NCI-H774 (cell line): ENCODE data around the gene HERPUD1.

ENCODE experiments used
- DNase-seq: peaks from one replicate; lab custom pipeline; 2025; lab: John Stamatoyannopoulos, UW

Gene HERPUD1

DNA sequence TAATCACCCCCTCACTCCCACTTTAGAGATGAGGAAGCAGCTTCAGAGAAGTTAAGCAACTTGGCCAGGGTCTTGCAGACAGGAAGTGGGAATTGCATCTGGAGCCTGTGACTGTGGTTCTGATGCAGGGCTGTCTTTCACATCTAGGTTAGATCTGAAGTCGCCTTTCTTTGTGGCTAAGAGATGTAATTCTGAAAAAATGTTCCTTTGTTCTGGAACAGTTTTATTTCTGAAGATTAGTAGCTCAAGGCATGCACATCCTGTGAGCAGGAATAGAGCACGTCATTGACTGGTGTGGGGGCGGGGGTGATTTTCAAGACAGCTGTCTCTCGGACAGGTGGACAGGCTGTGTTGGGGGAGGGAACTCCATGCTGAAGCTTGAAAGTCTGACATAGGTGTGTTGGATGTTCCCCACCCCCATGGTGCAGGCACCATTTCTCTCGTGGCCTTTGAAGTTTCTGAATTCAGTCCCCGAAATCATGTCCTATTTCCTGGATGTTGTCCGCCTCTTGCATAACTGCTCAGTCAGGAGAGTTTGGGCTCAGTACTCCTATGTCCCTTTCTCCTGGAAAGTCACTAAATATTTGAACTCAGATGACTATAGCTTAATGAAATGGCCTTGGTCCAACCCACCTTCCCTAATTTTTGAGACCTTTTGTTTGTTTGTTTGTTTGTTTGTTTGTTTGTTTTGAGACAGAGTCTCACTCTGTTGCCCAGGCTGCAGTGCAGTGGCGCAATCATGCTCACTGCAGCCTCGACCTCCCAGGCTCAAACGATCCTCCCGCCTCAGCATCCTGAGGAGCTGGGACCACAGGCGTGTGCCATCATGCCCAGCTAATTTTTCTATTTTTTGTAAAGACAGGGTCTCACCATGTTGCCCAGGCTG, 21.0 kb upstream of the HERPUD1 start:
- no peak for DNase-seq

DNA sequence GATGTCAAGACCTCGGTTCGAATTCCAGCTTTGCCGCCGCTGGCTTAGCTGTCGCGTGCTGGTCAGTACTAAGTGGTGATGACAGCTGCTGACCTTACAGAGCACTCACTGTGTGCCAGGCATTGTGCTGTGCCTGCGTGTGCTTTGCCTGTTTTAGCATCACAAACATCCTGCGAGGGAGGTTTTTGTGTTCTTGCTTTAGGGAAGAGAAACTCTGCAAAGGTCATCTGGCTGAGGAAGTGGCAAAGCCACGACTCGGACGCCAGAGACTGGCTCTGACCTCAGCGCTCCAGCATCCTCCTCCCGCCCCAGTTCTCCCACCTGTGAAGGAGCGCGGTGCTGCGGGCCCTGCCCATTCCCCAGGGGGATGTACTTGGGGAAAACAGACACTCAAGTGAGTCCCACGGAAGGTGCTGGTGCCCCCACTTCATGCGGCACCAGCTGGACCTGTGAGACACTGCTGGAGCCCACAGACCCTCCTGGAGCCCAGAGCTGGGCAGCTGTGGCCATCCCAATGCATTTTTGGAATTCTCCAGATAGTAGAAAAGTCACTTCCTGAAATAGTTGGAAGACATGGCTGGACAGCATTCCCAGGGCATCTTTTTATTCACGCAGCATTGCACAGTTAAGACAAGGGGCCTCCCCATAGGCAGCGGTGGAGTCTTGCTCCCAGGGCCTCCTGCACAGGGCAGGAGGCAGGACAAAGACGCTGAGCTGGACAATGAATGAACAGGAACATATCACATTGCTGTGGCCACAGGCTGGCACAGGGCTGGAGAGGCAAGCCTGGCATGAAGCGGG, 20.0 kb upstream of the HERPUD1 start:
- DNase-seq = no peak

DNA sequence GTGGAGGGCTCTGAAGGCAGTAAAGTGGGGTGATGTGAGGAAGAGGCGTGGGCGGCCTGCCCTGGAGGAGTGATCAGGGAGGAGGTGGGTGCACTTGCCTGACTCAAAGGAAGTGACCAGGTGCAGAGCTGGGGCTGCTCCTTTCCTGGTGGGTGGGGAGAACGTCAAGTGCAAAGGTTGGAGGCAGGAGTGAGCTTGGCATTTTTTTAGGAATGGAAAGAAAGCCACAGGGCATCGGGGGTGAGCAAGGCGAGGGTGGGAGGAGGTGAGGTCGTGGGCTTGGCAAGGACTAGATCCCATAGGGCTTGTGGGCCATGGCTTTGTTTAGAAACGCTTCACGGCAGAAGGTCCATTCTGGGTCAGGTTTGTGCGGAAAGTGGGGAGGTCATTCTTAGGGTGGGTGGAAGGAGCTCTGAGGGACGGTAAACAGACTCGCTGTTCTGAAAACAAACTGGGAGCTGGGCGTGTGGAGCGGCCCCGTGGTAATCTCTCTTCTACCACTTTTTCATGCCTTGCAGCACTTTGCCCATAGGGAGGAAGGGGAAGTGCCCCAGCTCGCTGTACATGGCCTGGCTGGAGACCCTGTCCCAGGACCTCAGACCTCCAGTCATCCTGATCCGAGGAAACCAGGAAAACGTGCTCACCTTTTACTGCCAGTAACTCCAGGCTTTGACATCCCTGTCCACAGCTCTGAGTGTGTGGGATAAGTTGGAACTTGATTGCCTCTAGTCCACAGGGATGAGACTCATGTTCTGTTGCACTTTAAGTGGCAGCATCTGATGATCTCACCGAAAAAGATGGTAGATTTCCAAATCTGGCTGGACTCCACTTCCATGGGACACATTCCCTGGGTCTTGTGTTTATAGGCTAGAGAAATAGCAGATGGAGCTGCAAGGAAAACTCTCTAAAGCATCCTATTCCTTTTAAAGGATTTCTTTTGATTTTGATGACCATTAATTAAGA, 18.9 kb upstream of the HERPUD1 start:
- no peak for DNase-seq

DNA sequence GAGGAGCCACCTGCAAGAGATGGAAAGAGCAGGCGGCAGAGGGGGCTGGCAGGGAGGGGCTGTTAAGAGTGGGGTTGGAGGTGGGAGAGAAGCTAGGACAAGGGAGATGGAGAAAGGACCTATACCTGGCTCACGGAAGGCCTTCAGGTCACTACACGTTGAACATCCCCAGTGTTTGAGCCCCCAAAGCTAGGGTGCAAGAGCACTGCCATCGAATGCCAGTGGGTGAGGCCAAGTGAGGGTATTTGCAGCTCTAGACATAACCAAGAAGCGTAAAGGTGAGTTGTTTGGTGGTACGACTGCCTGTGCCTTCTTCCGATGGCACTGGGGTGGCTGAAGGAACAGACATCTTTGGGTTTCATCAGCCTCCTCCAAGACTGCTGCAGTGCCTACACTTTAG, 17.0 kb upstream of the HERPUD1 start:
- no peak for DNase-seq

DNA sequence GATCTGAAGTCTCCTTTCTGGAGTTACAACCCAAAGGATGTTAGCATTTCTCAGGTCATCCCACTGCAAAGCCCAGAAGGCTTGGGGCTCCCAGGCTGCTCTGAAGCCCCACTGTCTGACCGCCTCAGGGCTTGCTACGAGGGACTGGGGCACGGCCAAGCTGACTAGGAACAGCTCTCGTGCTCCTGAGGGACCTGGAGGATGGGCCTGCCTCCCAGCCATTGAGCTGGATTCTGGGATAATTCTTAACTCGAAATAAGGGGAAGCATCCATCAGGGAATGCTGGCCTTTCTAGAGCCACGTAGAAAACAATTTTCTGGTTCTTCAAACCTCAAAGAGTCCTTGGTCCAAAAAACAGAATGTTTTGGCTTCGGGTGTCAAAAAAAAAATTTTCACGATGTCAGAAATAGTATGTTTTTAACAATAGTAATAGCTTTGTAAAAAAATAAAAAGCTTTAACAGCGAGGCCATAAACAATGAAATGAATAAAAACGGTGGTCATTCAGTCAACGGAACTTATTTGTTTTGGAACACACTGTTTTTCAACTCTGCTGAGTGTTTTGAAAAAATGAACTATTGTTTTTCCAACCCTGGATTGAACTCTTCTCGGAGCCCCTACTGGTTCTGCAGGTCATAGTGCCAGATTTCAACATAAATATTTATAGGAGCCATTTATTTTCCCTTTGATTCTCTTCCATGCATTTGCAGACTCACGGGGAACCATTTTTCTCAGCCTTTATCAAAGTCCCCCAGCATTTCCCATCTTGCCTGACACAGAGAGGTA, 16.4 kb upstream of the HERPUD1 start:
- DNase-seq = no peak

DNA sequence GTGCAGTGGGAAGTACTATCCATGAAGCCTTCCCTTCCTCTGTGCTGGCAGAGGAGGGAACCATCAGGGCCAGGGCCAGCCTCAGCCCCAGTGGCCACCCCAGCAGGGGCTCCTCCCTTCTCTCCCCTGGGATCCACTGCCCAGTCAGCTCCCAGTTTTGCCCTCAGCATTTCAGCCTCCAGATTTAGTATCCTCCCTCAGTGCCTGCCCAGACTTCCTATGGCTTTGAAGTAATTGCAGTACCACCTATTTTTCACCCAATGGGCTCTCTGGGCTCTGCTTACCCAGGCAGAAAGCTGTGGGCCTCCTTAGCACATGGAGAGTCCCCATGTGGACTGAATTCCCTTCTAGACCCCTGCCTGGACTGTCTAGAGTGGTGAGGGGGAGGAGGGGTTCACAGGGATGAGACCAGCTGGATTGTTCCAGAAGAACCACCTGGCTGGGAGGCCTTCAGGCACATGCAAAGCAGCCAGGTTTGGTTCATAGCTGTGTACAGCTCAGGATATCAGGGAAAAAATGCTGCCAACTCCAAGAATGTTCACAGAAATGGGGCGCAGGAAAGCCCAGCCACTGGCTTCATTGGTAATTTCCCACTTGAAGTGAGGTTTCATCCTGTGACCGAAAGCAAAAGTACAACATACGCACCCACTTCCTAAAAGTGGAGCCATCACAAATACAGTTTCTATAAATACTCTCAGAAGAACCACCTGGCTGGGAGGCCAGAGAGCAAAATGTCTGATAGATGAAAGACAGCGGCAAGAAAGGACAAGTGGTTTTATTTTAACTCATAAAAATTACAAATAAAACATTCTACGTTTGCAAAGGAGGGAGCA, 15.2 kb upstream of the HERPUD1 start:
- no peak for DNase-seq

DNA sequence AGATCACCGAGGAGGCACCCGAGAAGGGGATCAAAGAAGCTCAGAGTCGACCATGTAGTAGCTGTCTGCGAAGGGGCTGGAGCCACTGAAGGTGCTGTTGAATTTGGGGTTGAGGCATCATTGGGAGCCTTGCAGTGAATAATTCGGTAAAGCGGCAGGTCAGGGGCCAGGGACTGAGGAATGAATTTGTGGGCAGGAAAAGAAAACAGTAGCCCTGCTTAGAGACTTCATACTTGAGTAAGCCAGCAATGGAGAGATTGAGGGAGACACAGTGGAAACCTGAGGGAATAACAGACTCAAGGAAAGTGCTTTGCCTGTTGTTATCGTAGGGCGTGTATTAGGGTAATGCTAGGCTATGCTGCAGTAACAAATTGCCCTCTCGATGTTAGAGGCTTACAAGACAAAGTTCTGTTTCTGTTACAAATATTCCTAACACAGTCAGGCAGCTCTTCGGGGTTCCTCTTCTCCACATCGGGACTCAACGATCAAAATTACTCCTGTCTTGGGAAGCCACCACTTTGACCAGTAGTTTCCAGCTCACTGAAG, 13.4 kb upstream of the HERPUD1 start:
- DNase-seq = no peak

DNA sequence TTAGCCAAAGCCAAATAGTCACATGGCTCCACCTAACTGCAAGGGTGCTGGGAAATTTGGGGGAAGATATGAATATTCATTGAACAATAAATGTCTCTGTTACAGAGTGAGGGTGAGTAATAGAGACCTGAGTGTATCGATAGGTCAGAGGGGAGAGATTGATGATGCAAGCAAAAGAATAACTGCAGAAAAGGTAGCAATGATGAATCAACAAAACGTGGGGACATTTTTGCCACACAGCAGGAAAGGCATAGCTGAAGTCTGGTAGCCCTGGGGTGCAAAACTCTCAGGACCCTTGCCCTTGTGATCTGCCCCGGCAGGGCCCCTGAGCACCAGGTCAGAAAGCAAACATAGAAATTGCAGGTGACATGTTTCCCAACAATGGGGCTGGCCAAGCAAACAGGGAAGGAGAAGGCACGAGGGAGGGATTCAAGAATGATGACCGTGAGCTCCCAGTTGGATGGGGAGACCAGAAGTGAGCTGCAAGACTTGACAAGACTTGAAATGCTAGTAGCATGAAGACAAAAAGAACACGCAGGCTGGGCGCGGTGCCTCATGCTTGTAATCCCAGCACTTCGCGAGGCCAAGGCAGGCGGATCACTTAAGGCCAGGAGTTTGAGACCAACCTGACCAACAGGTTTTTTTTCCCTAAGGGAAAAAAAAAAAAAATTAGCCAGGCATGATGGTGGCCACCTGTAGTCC, 12.7 kb upstream of the HERPUD1 start:
- DNase-seq = no peak

DNA sequence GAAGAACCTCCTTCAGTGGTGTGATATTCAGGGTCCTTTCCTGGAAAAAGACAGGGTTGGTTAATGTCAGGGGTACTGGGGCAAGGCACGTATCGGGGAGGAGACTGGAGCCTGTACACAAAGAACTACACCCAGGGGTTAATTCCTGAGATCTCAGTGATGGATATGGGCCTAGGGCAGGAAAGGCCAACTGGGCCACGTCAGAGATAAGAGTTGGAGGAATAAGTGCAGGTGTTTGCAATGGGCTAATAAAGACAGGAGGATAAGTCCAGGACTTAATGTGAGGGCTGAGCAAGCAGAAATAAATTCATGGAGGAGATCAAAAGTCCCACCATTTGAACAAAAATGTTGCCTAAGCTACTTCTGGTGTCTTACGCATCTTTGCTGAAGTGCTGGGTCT, 10.4 kb upstream of the HERPUD1 start:
- DNase-seq = no peak

DNA sequence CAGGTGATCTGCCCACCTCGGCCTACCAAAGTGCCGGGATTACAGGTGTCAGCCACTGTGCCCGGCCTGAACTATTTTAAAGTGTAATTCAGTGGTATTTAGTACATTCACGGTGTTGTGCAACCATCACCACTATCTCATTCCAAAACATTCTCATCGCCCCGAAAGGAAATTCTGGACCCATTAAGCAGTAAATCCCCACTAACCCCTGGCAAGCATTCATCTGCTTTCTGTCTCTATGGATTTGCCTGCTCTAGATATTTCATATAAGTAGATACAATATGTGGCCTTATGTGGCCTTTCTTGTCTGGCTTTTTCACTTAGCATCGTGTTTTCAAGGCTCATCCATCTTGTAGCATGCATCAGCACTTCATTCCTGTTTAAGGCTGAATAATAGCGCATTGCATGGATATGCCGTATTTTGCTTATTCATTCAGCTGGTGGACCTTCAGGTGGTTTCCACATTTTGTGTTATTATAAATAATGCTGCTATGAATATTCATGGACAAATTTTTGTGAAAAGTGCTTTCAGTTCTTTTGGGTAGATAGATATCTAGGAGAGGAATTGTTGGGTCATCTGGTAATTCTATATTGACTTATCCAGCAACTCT, 8.4 kb upstream of the HERPUD1 start:
- no peak for DNase-seq

DNA sequence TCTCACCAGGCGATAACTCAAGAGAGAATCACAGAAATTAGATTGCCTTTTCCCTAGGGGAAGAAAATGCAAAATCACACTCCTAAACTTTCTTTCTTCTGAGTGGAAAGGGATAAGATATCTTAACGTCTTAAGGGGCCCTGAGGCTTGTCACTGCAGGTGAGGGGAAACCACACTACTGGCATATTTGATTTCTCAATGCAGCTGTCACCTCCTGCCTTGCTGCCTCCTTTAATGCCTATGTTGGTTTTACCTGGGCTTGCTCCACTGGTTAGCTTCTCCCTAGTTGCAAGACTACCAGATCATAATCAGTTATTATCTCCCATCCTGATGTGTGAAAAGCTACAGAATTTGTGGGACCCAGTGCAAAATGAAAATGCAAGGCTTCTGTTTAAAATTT, 4.5 kb upstream of the HERPUD1 start:
- no peak for DNase-seq

DNA sequence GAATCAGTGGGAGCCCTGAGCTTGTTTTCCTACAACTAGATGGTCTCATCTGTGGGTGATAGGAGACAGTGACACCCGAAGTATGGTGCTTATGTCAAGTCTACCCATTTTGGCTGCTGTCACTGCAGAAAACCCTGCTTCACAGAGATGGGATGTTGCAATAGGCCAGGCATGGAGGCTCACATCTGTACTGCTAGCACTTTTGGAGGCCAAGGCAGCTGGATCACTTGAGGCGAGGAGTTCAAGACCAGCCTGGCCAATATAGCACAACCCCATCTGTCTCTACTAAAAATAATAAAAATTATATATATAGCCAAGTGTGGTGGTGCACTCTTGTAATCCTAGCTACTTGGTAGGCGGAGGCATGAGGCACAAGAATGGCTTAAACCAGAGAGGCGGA, 2.3 kb upstream of the HERPUD1 start:
- DNase-seq = no peak

DNA sequence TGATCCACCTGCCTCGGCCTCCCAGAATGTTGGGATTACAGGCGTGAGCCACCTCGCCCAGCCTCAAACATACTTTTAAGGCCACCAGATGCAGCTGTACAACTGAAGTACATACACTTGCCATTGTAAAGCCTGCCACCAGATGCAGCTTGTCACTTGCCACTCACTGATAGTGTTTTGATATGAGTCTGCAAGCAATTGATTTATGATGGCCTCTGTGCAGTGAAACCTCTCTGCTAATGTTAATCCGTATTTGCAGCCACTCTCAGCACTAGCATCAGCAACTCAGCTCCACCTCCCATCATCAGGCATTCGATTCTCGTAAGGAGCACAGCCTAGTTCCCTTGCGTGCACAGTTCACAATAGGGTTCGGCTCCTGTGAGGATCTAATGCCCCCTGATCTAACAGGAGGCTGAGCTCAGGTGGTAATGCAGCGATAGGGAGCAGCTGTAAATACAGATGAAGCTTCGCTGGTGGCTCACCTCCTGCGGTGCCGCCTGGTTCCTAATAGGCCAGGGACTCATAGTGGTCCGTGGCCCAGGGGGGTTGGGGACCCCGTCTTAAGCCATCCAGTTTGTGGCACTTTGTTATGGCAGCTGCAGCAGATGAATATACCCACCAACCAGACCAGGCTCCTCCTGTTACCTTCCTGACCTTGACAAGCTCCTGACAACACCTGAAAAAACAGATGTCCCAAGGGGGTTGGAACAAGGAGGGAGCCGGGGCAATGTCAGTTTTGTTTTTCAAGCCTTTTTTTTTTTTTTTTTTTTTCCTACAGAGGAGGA, 1.3 kb upstream of the HERPUD1 start:
- no peak for DNase-seq

DNA sequence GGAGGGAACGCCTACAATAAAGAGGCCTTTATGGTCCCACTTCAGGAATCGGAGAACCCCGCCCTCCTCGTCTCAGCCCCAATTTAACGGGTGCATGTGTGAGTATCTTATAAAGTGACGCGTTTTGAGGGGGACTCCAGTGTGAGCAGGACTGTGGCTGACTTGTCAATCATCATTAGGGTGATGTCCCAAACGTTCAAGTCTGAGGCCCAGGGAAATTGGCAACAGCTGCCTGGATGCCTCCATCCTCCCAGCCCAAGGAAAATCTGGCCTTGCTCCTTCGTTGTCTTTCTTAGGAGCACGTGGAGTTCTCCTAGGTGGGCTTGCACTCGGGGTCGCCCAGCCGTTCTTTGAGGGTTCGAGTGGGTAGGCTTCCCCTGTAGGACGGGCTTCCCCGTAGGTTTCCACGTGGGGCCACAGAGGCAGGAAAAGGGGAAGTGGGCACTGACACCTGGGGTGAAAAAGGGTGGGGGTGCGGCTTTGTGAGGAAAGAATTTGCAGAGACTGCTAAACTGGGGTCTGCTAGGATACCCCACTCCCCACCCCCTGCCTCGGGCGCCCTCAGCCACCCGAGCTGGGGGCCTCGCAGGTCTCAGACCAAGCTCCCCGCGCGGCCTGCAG, 561 bp upstream of the HERPUD1 start:
- DNase-seq = no peak

DNA sequence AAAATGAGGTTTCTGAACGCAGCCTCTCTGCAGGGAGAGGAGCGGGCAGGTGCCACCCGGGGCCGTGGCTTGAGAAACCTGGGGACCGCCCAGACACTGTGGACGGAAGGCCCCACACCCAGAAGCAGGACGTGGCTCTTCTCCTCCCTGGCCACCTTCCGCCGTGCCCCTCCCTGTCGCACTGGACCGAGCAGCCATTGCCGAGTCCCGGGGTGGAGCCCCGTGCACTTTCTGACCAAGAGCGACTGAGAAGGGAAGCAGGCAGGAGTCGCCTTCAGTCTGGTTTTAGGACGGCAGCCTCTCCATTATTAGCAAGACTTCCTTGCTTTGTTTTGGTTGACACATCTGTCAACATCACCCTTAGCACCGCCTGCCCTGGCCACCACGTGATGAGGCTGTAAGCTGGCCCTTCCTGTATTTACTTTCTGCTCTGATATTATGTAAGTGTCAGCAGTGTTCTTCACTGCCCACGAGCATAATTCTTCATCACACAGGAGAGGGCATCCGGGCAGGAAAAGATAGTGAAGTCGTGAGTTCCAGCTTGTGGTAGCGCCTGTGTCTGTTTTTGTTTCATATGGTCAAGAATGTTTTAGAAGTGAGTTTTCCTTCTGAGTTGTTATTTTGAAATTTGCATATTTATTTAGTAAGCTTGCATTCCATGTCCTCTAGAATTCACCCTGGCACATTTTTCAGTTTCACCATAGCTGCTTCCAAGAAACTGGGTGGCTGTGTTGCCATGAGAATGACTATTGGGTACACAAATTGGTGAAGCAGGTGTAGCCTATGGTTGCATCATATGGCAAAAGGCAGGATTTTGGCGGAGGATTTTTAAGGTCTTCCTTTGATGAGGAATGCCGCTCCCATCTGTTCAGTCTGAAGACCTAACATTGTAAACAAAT, 1.0 kb downstream of the HERPUD1 start:
- peak; percentile 57 for DNase-seq

DNA sequence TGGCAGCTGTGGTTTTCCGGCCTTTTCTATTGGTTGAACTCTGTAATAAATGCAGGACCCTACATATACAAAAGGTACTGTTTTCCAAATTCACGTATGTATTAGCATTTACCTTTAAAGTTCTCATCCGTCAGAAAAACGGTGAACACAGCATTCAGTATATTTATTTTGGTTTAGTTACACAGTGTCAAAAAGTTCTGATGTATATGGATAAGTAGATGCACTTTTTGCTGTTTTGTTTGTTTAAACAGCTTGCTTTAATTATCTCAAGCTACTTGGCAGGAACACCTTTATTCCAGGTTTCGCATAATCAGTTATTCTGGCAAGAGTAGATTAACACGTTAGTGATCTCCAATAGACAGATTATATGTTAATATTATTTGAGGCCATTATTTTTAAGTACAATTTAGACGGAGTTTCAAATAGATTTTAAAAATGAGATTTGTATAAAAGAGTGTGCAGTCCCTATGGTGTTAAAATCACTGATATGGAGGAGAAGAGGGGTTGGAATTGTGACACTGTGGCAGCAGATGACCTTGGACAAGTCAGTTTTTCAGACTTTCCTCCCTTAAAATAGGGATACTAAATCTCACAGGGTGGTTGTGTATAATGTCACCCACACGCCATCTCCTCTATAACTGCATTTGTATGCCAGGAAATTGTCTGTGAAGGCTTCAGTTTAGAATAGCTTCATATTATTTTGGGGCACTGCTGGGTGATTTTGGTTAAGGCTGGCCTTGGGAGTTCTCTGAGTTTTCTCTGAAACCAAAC, 2.1 kb downstream of the HERPUD1 start:
- DNase-seq = no peak
